ENCODE results near the gene TMEM14B. TPM values are rescaled to one million over a fixed set of nuclear protein-coding genes. Genes with fewer than 3 reads are reported as not detected.

Gene TMEM14B
- total and polyA plus RNA-seq, 2 donors from 2014 or later = 82.5 to 147 TPM

DNA sequence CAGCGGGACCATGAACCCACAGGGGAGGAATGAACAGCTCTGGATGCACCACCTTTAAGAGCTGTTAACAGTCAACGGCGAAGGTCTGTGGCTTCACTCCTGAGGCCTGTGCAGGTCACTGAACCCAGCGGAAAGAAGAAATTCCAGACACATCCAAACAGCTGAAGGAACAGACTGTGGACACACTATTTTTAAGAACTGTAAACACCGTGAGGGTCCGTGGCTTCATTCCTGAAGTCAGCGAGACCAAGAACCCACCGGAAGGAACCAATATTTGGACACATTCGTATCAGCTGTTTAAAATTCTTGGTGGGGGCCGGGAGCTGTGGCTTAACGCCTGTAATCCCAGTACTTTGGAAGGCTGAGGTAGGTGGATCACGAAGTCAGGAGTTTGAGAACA, 5.4 kb upstream of the TMEM14B start:
- H3K9ac ChIP-seq (ENCODE audit: low read length in 3 of 3) = no peak overlapping the region
- intact Hi-C loops (cut with DNase I) = no loop called here
- TF ChIP-seq, protein P1, sequence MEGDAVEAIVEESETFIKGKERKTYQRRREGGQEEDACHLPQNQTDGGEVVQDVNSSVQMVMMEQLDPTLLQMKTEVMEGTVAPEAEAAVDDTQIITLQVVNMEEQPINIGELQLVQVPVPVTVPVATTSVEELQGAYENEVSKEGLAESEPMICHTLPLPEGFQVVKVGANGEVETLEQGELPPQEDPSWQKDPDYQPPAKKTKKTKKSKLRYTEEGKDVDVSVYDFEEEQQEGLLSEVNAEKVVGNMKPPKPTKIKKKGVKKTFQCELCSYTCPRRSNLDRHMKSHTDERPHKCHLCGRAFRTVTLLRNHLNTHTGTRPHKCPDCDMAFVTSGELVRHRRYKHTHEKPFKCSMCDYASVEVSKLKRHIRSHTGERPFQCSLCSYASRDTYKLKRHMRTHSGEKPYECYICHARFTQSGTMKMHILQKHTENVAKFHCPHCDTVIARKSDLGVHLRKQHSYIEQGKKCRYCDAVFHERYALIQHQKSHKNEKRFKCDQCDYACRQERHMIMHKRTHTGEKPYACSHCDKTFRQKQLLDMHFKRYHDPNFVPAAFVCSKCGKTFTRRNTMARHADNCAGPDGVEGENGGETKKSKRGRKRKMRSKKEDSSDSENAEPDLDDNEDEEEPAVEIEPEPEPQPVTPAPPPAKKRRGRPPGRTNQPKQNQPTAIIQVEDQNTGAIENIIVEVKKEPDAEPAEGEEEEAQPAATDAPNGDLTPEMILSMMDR (IDR thresholded peaks at IDR 0.05; ENCODE audit: borderline replicate concordance, extremely low read depth, insufficient read depth) = no peak
- no peak for FAIRE-seq
- no peaks in the 10 kb centered on the region for H3K27me3 ChIP-seq (ENCODE audit: control insufficient read depth, insufficient read depth, low read length)
- peaks cover 0 to 5% (median 4%) of the 10 kb centered on the region in 3 donors for H3K4me1 ChIP-seq (ENCODE audit: control insufficient read depth in 2 of 3, insufficient read depth in 2 of 3, low read depth in 1 of 3, low read length in 3 of 3)
- no peaks in the 10 kb centered on the region for H3K9me3 ChIP-seq (ENCODE audit: control insufficient read depth in 2 of 3, insufficient read depth in 1 of 3, low read length in 3 of 3)
- no peak overlapping the region for H3K4me3 ChIP-seq (ENCODE audit: low read length in 3 of 3)
- H3K27ac ChIP-seq (ENCODE audit: low read depth in 2 of 2, low read length in 2 of 2) = no peak overlapping the region
- H3K36me3 ChIP-seq (ENCODE audit: control insufficient read depth in 2 of 3, insufficient read depth in 3 of 3, low read length in 3 of 3) = no peaks in the 10 kb centered on the region
- DNase-seq = no peak

DNA sequence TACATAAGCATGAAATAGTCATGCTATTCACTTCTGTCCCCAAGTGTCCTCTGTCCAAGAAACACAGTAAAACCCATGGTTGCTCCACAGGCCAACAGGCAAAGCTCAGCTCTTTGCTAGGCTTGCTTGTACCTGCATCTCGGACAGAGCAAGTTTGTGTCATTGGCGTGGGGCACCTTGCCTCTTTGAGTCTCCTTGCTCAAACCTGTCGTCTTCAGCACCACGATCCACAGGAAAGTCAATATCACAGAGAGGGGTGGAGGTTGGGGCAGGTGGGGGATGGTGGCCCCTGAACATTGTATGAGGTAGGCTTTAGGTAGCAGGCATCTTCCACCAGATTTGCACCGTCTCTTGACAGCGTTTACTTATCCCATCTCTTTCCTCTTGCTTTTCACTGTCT, 4.1 kb upstream of the TMEM14B start:
- intact Hi-C loops (cut with DNase I) = no loop called here

DNA sequence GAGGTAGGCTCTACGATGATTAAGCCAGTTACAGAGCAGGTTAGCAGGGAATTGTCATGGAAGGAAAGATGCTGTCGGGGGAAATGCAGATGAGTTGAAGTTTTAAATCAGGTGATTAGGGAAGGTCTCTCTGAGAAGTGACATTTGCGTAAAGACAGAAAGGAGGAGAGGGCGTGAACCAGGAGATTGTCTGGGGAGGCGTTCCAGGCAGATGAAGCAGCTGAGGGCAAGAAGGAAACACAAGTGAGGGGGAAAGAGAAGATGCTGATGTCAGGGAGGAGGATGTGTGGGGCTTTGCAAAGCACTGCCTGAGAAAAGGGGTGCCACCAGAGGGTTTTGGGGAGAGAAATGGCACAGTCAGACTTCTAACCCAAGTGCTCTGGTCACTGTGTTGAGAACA, 2.5 kb upstream of the TMEM14B start:
- DNase-seq = no peak
- intact Hi-C loops (cut with DNase I) = no loop called here
- H3K4me3 ChIP-seq (ENCODE audit: low read length in 3 of 3) = no peak overlapping the region
- TF ChIP-seq, protein P1 (IDR thresholded peaks at IDR 0.05; ENCODE audit: borderline replicate concordance, extremely low read depth, insufficient read depth) = no peak
- H3K4me1 ChIP-seq (ENCODE audit: control insufficient read depth in 2 of 3, insufficient read depth in 2 of 3, low read depth in 1 of 3, low read length in 3 of 3) = peaks cover 0 to 20% (median 12%) of the 10 kb centered on the region in 3 donors
- no peaks in the 10 kb centered on the region for H3K36me3 ChIP-seq (ENCODE audit: control insufficient read depth in 2 of 3, insufficient read depth in 3 of 3, low read length in 3 of 3)
- no peaks in the 10 kb centered on the region for H3K27me3 ChIP-seq (ENCODE audit: control insufficient read depth, insufficient read depth, low read length)
- H3K9ac ChIP-seq (ENCODE audit: low read length in 3 of 3) = no peak overlapping the region
- H3K27ac ChIP-seq (ENCODE audit: low read depth in 2 of 2, low read length in 2 of 2) = no peak overlapping the region
- no peaks in the 10 kb centered on the region for H3K9me3 ChIP-seq (ENCODE audit: control insufficient read depth in 2 of 3, insufficient read depth in 1 of 3, low read length in 3 of 3)
- FAIRE-seq = no peak

More for the DNA sequence above, 4.1 kb upstream of the TMEM14B start:
- H3K27ac ChIP-seq (ENCODE audit: low read depth in 2 of 2, low read length in 2 of 2) = no peak overlapping the region
- no peak for DNase-seq
- no peak for FAIRE-seq
- peaks cover 0 to 8% (median 5%) of the 10 kb centered on the region in 3 donors for H3K4me1 ChIP-seq (ENCODE audit: control insufficient read depth in 2 of 3, insufficient read depth in 2 of 3, low read depth in 1 of 3, low read length in 3 of 3)
- no peaks in the 10 kb centered on the region for H3K9me3 ChIP-seq (ENCODE audit: control insufficient read depth in 2 of 3, insufficient read depth in 1 of 3, low read length in 3 of 3)
- TF ChIP-seq, protein P1 (IDR thresholded peaks at IDR 0.05; ENCODE audit: borderline replicate concordance, extremely low read depth, insufficient read depth) = no peak
- H3K4me3 ChIP-seq (ENCODE audit: low read length in 3 of 3) = no peak overlapping the region
- H3K27me3 ChIP-seq (ENCODE audit: control insufficient read depth, insufficient read depth, low read length) = no peaks in the 10 kb centered on the region
- H3K36me3 ChIP-seq (ENCODE audit: control insufficient read depth in 2 of 3, insufficient read depth in 3 of 3, low read length in 3 of 3) = no peaks in the 10 kb centered on the region
- no peak overlapping the region for H3K9ac ChIP-seq (ENCODE audit: low read length in 3 of 3)

DNA sequence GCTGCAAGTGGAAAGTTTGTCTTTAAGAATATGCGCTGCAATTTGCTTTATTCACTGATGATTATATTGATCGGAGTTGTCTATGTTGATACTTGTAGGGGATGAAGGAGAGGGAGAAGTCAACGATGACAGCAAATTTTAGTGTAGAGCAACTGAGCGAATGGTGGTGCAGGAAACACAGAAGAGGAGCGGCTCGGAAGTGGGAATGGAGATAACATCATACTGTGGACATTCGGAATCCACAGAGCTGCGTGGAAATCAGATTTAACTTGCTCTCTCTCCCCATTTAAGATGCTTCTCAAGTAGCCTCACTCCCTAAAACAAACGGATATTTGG, 722 bp upstream of the TMEM14B start:
- Histone ChIP-seq H3K4me1 (ENCODE audit: control insufficient read depth in 2 of 3, insufficient read depth in 2 of 3, low read depth in 1 of 3, low read length in 3 of 3) (peaks cover 0 to 20% (median 12%) of the 10 kb centered on the region in 3 donors), H3K9ac (ENCODE audit: low read length in 3 of 3) (peak overlapping the region; percentile 47 to 74 (median 52)), H3K9me3 (ENCODE audit: control insufficient read depth in 2 of 3, insufficient read depth in 1 of 3, low read length in 3 of 3) (no peaks in the 10 kb centered on the region), H3K4me3 (ENCODE audit: low read length in 3 of 3) (peak overlapping the region; percentile 66 to 90 (median 90)), H3K36me3 (ENCODE audit: control insufficient read depth in 2 of 3, insufficient read depth in 3 of 3, low read length in 3 of 3) (peaks cover 0 to 4% (median 0%) of the 10 kb centered on the region in 3 donors), H3K27ac (ENCODE audit: low read depth in 2 of 2, low read length in 2 of 2) (peak overlapping the region; percentile 75 to 76), H3K27me3 (ENCODE audit: control insufficient read depth, insufficient read depth, low read length) (no peaks in the 10 kb centered on the region)
- TF ChIP-seq, protein P1 (IDR thresholded peaks at IDR 0.05; ENCODE audit: borderline replicate concordance, extremely low read depth, insufficient read depth) = no peak
- intact Hi-C loops (cut with DNase I) = no loop called here
- no peak for FAIRE-seq
- no peak for DNase-seq

Measured in kidney (tissue), 14 donors.